Stimulated activated CD8-positive, alpha-beta memory T cell treated with anti-CD3 and anti-CD28 coated beads, Interleukin-12 subunit alpha, Interleukin-12 subunit beta, amount 100 ng/mL, for 1 hour (primary cell): ENCODE data around the gene DHRS13.
"Not testable (repeated sequence)": the region's sequence is repeated elsewhere in the genome, so short reads cannot be mapped to it uniquely, and the experiment has no call there.

Experiments used
- DNase-seq: peaks from one replicate; pipeline ENCODE4 v3.0.0-alpha.2; 2020; ENCODE audit warnings: low read depth

Gene DHRS13

DNA sequence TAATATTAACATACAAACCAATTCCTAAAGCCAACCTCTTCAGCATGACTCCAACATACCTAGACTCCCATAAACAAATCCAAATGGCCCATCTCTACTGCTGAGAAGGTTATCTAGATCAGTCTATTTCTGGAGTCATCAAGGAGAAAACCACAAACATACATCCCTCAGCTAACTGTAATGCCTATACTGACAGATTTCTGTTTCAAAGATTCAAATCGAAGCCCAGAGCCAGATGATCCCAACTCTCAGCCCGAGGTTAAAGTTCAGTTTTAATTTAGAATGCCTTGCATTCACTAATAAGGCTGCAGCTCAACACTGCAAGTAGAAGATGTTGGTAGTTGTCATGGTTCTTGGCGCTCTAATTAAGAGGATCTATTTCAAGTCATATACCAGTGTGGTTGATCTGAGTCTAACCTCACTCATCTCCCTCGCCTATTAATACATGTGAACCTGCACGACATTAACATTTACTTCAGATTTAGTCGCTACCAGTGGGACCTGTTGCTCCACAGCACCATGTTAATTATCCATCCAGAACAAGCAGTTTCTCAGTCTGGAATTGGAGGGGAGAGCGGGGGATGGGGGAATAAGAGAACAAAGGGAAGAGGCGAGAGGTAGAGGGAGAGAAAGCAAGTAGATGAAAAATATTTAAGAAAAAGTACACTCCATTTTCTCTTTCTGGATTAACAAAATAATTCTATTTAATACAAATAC is 33.0 kb upstream of the DHRS13 start:
- no peak for DNase-seq

DNA sequence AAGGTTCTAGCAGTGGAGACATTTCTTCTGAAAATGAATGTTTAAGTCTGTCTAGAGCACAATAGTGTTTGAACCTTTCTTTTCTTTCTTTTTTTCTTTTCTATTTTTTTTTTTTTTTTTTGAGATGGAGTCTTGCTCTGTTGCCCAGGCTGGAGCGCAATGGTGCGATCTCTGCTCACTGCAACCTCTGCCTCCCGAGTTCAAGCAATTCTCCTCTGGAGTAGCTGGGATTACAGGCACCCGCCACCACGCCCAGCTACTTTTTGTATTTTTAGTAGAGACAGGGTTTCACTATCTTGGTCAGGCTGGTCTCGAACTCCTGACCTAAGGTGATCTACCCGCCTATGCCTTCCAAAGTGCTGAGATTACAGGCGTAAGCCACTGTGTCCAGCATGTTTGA is 31.6 kb upstream of the DHRS13 start:
- not testable (repeated sequence) for DNase-seq

DNA sequence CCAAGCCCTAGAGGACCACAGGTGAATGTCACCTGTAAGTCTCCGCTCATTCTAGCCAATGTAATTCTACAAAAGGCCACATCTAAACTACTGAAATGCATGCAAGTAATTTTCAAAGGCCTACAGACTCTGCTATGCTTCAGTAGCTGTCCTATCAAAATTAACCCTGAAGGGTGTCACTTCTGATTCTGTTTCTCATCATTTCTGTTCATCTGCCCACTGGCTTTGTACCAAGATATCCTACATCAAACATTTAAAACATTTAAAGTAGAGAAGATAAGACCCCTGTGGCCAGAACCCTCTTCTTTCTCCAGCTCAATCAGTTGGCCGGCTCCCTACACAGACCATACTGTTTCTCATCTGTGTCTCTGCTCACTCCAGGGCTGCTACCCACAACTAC is 26.9 kb upstream of the DHRS13 start:
- DNase-seq, result no peak

DNA sequence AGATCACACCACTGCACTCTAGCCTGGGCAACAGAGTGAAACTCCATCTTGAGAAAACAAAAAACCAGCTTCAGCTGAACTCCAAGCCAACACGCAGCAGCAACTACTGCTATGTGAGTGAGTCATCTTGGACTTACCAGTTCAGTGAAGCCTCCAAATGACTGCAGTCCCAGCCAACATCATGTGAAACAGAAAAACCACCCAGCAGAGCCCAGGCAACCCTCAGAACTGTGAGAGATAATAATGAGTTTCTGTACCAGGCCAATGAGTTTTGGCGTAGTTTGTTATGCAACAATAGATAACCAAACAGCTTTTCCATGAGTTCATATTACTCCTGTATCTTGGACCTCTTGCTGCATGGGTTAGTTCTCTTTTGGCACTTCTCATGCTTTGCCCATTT is 25.2 kb upstream of the DHRS13 start:
- no peak for DNase-seq

DNA sequence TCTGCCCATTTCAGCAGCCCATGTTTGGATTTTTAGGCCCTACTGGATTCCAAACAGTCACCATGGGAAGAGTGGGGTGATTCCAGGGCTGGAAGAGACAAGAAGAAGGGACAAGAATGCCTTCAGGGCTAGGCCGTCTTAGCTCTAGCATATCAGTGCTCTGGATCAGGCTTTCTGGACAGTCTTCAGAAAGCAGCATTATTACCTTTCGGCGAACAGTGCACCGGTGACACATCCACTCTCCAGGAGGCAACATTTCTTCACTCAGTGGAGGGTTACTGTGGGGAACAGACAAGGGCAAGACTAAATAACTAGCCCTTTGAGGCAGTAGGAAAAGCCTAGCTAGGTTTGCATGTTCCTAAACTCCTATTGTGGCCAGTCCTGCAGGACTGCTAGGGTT is 23.9 kb upstream of the DHRS13 start:
- no peak for DNase-seq

DNA sequence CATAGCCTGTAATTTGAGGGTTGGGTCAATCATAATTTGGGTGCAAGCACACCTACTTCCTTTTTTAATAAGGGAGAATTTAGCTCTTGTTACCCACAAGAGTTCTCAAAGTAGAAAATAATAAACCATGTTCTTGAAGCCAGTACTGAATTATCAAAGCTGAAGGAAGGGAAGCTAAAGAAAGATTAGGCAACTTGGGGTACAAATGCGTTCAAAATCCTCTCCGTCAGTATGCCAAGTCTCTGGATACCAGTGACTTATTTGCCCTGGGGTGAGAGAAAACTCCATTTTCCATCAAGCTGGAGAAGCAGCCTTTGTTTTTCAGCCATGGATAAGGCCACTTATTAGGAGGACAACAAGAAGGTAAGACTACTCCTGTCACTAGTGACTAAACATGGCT is 23.5 kb upstream of the DHRS13 start:
- no peak for DNase-seq

DNA sequence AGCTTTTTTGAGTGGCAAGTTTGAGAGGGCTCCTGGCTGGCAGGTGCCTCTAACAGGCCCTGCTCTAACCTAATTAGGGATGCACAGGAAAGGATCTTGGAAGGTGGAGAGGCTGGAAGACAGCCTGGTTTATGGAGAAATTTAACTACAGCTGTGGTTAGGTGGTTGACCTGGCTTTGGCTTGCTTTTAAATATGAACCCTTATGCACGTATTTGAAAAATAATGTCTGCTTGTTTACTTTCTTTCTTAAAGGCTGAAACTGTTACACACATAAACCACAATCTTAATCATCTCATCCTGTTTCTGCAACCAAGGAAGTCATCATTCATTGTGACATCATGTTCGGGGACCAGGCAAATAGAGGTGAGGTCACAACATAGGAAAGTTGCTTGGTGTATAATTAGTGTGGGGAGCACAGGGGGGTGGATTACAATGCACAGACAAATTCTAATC is 23.1 kb upstream of the DHRS13 start:
- no peak for DNase-seq

DNA sequence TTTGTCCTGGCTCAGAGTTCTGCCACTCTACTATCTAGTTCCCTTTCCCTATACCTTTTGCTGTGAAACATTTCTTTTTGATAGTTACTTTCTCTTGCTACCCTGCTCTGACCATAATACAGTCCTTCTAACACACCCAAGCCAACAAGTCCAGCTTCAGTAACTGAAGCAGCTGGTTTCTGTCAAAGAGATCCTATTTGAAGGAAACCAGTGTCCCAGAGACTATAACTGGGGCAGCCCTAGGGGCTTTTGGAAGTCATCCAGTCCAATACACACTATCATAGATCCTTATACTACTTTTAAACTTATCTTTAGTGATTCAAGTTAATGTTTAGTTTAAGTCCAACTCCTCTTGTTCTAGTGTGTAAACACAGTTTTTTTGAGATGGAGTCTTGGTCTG is 17.3 kb upstream of the DHRS13 start:
- DNase-seq, result no peak

DNA sequence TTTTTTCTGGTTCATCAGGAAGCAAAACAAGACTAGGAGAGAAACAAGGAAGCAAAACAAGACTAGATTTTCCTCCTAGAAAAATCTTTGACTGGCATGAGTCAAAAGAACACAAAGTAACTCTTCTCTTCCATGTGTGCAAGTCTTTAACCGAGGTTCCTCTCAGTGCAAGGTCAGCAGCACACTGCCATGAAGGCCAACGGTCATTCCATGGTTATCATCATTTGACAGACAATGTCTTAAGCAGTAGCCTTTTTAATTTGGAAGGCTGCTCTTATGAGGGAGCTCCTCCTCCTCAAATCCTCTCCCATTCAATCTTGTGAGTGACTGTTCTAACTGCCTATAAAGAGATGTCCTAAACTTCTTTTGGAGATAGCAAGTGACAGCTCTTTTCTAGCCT is 15.4 kb upstream of the DHRS13 start:
- DNase-seq, result no peak

DNA sequence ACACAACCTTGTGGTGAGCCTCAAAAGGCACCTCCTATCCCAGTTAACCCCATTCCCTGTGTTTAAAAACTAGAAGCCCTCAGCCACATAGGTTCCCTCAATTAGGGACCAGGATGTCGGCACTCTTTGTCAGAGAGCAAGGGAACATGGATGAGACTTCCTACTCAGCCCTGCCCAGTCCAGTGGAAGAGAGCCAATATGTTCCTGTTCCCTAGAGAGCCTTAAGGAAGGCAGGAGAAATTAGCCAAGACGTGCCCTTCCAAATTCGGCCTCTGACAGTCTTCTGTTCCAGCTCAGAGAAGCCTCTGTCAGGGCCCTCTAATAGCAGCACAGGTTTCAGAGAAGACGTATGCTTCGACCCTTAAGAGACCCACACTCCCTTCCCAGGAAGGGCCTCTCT is 14.6 kb upstream of the DHRS13 start:
- no peak for DNase-seq

DNA sequence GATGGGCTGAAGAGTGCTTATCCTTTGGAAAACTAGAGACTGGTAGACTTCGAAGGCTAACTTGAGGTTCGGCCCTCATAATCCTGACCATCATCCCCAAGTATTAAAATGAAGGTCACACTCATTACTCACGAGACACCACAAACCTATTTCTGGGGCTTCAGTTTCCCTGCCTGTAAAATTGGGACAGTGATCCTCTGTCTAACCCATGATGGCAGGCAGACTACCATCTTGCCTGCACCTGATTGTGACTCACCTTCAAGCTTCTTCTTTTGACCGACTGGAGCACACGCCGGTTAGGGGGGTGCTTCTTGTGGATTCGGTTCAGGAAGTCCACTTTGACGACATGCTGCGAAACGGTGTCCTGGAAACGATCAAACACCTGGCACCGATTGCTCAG is 14.2 kb upstream of the DHRS13 start:
- DNase-seq, result no peak

DNA sequence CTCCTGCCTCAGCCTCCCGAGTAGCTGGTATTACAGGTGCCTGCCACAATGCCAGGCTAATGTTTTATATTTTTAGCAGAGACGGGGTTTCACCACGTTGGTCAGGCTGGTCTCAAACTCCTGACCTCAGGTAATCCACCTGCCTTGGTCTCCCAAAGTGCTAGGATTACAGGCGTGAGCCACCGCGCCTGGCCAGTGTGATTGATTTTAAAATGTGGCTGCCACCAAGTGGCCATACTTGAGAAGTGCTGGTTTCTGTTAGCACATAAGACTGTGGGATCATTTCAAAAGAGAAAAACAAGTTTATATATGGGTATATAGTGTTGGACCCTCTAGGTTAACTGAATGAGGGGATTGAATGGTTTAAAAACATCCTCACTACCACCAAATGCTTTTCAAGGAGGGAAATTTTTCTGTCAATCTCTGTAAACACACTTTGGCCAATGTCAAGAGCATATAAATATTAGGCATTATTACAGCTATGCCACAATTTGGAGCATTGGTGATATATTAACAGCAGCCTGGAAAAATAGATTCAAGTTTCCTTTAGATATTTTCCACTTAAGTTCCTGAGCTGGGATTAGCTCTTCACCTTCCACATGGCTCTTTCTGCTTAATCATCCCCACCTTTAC is 13.5 kb upstream of the DHRS13 start:
- peak; percentile 30 for DNase-seq

DNA sequence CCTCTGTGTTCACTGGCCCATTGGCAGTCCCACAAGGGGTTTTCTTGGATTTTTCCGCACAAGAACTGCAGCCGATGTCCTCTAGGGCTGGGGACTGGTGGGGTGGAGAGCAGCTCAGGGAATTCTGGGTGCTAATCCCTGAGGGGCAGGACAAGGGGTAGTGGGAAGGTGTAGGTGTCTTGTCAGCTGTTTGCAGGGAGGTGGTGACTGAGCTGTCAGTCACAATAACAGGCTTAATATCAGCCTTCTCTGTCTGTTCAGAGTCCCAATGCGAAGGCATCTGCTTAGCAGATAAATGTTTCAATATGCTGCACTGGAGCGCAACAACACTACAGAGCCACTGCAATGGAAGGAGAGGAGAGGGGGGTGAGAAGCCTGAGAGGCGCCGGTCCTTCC is 10.1 kb upstream of the DHRS13 start:
- DNase-seq, result no peak

DNA sequence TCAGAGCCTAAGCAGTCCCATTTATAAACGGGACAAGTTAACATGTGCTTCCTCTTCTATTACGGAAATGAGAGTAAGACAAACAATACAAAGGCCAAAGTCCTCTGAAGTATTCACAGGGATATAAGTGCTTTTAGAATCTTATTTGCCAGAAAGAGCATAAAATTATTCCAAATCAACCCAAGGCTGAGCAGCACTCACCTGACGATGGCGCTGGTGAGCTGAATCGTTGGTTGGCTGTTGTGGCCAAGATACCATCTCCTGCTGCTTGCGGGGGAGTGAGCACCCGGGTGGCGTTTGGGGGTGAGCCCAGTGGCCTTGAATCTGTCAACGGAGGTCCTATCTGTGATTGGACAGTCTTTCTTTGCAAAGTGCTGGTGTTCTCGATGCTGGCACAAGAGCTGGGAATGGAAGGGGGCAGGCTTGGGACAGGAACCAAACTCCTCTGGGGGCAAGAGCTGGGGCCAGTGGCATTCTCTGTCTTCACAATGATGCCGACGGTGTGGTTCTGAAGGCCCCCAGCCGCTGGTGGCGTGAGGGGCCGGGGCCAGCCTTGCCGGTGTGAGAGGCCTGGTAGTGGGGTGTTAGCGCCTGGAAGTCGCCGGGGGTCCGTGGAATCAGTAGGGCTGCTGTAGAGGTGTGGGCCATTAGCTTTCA is 9.5 kb upstream of the DHRS13 start:
- DNase-seq, result no peak

DNA sequence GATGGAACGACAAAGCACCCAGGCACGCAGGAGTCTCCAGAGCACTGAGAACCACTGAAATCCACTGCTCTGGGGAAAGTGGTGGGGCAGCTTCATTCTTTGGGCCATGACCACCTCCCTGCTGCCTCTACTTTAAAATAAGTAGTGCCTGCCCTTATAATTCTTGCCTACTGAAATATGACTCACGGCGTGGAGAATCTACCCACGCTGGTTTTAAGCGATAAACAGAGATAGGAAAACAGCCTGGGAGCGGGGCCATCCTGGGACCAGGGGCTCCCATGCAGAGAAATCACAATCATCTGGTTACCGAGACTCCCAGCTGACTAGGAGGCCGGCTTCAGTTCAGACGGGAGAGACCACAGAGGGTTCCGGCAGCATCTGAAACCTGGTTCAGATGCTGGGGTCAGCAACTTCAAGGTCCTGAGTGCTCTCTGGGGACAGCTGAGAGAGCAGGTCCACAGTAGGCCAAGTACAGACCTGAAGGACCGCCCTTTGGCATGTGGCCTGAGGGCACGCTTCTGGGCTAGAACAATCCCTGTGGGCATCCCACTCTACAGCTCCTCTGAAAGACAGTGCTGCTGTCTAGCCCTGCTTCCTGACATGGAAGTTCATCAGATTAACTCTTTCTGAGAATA is 8.6 kb upstream of the DHRS13 start:
- DNase-seq, result no peak

DNA sequence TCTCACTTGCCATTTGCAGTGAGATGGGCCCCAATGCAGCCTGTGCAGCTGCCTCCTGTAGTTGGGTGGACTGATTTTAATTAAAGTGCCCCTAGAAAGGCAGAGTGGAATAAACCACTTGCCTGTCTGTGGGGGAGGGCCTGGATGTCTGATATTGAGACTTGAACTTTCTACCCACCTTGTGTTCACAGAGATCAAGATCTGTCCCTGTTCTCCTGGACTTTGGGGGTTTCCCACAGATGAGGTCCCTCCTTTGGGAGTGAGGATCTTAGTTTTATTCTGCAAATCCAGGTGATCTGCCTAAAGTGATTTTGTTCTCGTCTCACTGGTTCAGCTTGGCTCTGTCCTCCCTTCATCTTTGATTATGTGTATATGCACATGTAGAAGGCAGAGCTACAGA is 7.7 kb upstream of the DHRS13 start:
- no peak for DNase-seq

DNA sequence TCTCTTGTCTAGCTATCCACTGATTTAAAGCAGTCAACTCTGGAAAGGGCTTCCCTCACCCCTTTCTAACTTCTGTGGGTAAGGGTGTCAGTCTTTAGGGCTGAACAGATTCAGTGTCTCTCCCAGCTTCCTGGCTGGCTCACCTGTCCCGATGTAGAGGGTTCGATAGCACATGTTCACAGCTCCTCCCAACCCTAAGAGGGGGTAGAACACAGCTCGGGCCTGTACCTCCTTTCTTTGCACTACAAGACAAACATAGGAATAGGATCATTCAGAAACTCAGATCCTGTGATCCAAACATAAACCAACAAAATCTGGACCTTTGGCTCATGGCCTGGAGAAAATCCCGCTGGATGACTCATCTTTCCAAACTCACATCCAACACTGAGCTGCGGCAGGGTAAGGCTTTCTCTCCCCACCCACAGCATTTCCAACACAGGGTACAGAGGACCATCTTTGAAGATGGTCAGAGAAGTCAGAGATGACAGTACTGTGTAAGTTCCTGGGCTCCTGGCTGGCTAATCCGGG is 5.8 kb upstream of the DHRS13 start:
- no peak for DNase-seq

DNA sequence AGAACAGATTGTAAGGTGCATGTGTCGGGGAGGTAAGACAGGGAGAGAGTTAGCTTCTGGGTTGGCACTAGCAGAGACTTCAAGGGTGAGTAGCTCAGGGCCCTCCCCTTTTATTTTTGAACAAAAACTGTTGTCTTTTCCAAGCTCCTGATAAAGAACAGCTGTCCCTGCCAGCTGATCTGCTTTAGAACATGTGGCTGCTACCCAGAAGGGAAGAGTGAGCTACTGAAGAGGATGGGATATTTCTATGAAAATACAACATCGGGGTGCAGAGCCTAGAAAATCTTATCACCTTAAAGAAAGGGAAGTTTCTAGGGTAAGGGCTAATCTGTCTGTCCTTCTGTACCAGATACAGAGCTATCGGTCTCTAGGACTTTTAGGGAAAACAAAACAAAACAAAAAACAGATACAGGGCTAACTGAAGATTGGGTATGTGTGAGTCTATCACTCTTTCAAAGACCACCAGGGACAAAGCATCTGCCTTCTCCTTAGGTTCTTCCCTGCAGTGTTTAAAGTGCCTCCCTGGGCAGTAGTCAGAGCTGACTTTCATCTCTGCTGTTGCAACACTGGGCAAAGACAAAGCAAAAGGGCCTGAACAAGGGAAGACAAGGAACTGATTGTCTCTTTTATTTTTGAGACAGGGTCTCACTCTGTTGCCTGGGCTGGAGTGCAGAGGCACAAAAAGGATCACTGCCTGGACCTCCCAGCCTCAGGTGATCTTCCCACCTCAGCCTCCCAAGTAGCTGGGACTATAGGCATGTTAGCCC is 5.0 kb upstream of the DHRS13 start:
- no peak for DNase-seq

DNA sequence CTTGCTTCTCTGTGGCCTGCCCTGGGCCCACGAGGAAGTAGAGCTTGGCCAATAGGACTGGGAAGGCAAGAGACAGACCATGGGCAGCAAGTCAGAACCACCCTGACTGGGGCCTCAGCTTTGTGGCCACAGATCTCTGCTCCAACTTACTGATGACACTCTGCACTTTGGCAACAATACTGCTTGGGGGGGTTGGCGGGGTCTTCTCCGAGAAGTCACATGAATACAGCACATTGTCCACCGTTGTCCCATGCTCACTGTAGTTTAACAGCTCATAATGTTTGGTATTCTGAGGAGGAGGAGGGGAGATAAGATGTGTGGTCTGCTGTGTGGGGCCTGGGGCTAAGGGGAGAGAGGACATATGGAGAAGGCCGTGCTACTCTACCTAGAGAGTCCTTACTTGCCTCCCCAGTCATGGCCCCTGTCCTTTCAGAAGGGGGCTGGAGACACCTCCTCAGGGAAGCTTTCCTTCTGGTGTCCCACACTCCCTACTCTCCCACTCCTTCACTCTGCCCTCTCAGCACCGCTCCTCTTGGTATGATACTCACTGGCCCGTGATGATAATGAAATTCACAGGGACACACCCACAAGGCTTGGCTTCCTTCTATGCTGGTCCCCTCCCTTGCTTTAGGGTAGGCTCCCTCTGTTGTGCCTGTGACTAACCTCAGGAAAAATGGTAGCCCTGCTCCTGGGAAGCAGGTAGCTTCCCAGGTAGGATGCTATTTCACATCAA is 4.0 kb upstream of the DHRS13 start:
- DNase-seq, result no peak

DNA sequence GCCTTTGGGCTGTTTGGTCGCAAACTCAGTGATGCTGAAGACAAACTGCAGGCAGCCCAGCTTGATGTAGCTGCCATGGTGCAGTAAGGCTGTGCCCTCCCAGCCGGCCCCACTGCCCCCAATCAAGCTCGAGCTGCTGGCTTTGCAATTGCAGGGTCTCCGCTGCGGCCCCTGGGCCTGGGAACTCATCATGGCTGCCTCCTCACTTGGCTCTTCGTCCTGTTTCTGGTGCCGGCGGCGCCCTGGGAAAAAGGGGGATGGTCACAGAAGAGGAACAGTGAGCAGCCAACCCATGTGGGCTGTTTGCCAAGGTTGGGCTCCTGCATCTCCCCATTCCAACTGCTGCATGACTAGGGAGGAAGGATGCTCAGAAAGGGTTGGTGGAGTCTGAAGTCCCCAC is 3.4 kb upstream of the DHRS13 start:
- DNase-seq, result no peak

DNA sequence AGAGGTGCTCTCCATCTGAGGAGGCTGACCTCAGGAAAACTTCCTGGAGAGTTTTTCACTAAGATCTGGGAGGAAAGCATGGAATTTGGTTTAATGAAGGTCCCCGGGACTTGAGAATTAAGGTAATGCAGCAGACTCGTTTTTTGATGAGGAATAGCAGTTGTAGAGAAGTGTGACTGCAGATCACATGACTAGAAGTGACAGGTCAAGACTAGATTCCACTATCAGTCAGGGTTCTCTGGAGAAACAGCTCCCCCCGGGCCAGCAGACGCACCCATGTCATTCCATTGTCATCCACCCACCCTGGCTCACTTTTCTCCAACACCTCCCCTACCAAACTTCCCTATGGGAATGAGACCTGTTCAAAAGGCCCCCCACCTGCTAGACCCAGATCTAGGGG is 1.9 kb upstream of the DHRS13 start:
- DNase-seq, result no peak

DNA sequence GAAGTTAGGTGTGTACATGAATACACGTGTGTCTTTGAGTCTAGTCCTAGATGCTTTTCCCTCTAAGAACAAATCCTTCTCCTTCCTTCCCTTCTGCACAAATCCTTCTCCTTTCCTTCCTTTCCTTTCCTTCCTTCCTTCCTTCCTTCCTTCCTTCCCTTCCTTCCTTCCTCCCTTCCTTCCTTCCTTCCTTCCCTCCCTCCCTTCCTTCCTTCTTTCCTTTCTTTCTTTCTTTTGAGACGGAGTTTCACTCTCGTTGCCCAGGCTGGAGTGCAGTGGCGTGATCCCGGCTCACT is 615 bp upstream of the DHRS13 start:
- DNase-seq, result not testable (repeated sequence)
